MCF 10A (cell line): Measurements from ENCODE around the gene GNB3. TPM values are rescaled to one million over a fixed set of nuclear protein-coding genes. Genes with fewer than 3 reads are reported as not detected.

ENCODE experiments used
- BruUV-seq: library from RNA; stranded (reverse); fragments of 400-500 nt; replicated peaks from 2 replicates; lab custom pipeline; 2021; lab: Mats Ljungman, UMichigan
- CTCF ChIA-PET: fragments of 300-600 bp; sonication (Branson Sonifier 250); formaldehyde crosslinking; extraction: SDS; loops from one replicate; lab custom pipeline; 2021; ENCODE audit warnings: antibody characterized with exemption, inconsistent platforms; lab: Yijun Ruan, JAX
- POLR2A ChIA-PET: fragments of 300-600, 350-650 bp; sonication (Branson Sonifier 250); formaldehyde crosslinking; extraction: SDS; loops from one replicate; lab custom pipeline; 2020; ENCODE audit warnings: antibody characterized with exemption, inconsistent platforms; lab: Yijun Ruan, JAX
- DNase-seq: peaks from one replicate; pipeline ENCODE4 v3.0.0-alpha.2; 2018; ENCODE audit not compliant: unreplicated experiment
- H3K27ac Mint-ChIP-seq: one replicate; pipeline ENCODE4 v1.8.0; 2022; ENCODE audit warnings: mild to moderate bottlenecking, low read depth, mixed read lengths; ENCODE audit not compliant: unreplicated experiment
- H3K27me3 Mint-ChIP-seq: one replicate; pipeline ENCODE4 v1.8.0; 2022; ENCODE audit warnings: mixed read lengths; ENCODE audit not compliant: insufficient read depth, unreplicated experiment
- H3K36me3 Mint-ChIP-seq: one replicate; pipeline ENCODE4 v1.8.0; 2022; ENCODE audit warnings: mild to moderate bottlenecking, moderate library complexity, mixed read lengths; ENCODE audit not compliant: insufficient read depth, unreplicated experiment
- H3K4me1 Mint-ChIP-seq: one replicate; pipeline ENCODE4 v1.8.0; 2022; ENCODE audit warnings: mixed read lengths; ENCODE audit not compliant: insufficient read depth, unreplicated experiment
- H3K4me3 Mint-ChIP-seq: one replicate; pipeline ENCODE4 v1.8.0; 2022; ENCODE audit warnings: mild to moderate bottlenecking, moderate library complexity, mixed read lengths; ENCODE audit not compliant: unreplicated experiment
- H3K9me3 Mint-ChIP-seq: one replicate; pipeline ENCODE4 v1.8.0; 2022; ENCODE audit warnings: mixed read lengths; ENCODE audit not compliant: unreplicated experiment
- intact Hi-C: fragments of 100-400 bp; cut with micrococcal nuclease; formaldehyde crosslinking; loops from 2 replicates; pipeline ENCODE4 v1.14.1; 2022
- total RNA-seq: library from RNA; stranded (reverse); gene quantifications from 2 replicates; pipeline ENCODE4 v1.2.3, GENCODE V29; 2022
- TF ChIP-seq, protein P1 (sequence below): fragments of 200-600 bp; IDR thresholded peaks from one replicate; pipeline ENCODE4 v1.8.0; 2022; ENCODE audit warnings: antibody characterized with exemption, mild to moderate bottlenecking; ENCODE audit not compliant: unreplicated experiment

GNB3 gene
- total RNA-seq, 1 experiment from 2014 or later: not detected

DNA sequence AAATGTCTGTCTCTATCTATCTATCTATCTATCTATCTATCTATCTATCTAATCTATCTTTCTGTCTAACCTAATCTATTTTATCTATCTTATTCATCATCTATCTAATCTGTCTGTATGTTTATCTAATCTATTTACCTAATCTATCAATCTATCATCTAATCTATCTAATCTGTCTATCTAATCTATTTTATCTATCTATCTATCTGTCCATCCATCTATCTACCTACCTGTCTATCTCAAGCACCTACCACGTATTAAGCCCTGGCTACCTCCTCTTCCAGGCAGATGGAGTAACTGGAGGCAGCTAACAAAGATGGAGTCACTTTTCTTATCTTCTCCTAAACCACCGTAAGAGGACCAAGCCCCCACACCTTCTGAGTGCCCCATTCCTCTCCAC, 45.6 kb upstream of the GNB3 start:
- H3K4me3 Mint-ChIP-seq: no peak overlapping the region
- no peak overlapping the region for H3K27ac Mint-ChIP-seq
- CTCF ChIA-PET: interaction anchor here (0.7 to 1.8 kb wide), 3 partner anchors 16 to 26 kb away, joined by 3 to 4 read pairs (median 3); no protein-coding TSS in a partner anchor
- no peaks in the 10 kb centered on the region for H3K4me1 Mint-ChIP-seq
- BruUV-seq: no TSS peak
- no peak for DNase-seq
- intact Hi-C loops: no loop called here
- H3K36me3 Mint-ChIP-seq: no peaks in the 10 kb centered on the region
- no peaks in the 10 kb centered on the region for H3K9me3 Mint-ChIP-seq
- POLR2A ChIA-PET: no interaction called here
- H3K27me3 Mint-ChIP-seq: peaks cover 50% of the 10 kb centered on the region
- TF ChIP-seq, protein P1, sequence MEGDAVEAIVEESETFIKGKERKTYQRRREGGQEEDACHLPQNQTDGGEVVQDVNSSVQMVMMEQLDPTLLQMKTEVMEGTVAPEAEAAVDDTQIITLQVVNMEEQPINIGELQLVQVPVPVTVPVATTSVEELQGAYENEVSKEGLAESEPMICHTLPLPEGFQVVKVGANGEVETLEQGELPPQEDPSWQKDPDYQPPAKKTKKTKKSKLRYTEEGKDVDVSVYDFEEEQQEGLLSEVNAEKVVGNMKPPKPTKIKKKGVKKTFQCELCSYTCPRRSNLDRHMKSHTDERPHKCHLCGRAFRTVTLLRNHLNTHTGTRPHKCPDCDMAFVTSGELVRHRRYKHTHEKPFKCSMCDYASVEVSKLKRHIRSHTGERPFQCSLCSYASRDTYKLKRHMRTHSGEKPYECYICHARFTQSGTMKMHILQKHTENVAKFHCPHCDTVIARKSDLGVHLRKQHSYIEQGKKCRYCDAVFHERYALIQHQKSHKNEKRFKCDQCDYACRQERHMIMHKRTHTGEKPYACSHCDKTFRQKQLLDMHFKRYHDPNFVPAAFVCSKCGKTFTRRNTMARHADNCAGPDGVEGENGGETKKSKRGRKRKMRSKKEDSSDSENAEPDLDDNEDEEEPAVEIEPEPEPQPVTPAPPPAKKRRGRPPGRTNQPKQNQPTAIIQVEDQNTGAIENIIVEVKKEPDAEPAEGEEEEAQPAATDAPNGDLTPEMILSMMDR: no peak

DNA sequence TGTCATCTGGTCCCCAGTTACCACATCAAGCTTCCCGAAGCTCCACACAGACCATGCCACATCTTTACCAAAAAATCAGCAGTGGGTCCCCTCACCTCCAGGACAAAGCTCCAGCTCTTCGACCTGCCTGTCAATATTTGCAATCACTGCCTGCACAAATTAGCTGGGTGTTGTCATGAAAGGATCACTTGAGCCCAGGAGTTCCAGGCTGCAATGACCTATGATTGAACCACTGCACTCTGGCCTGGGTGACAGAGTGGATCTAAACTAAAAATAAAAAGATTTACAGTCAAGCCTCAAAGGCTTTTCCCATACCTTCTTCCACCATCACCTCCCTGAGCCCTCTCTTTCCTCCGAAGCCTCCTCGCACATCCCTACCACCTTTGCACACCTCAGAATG, 44.1 kb upstream of the GNB3 start:
- BruUV-seq: no TSS peak
- intact Hi-C loops: no loop called here
- Mint-ChIP-seq H3K27me3 (peaks cover 48% of the 10 kb centered on the region), H3K4me3 (no peak overlapping the region), H3K27ac (no peak overlapping the region), H3K36me3 (no peaks in the 10 kb centered on the region), H3K4me1 (no peaks in the 10 kb centered on the region), H3K9me3 (no peaks in the 10 kb centered on the region)
- POLR2A ChIA-PET: no interaction called here
- CTCF ChIA-PET: interaction anchor here (0.7 to 1.8 kb wide), 3 partner anchors 18 to 115 kb away, joined by 3 to 4 read pairs (median 4); no protein-coding TSS in a partner anchor
- TF ChIP-seq, protein P1: no peak
- DNase-seq: no peak

DNA sequence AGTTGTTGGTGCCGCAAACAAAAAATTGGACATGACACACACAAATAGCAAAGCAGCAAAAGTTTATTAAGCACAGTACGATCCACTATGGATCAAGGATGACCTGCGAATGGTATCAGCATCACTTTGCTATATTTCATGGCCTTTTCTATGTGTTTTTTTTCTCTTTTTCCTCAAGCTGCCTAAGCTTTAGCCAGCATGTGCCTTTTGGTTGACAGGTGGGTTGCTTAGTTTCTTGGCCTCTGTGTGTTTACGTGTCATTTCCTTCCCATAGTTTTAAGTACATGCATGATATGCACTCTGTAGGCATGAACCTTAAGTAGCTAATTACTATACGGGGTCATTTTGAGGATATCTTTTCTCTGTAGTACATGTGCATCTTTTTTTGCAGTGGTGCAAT, 41.6 kb upstream of the GNB3 start:
- CTCF ChIA-PET: interaction anchor here (0.6 to 1.0 kb wide), 4 partner anchors 9 to 180 kb away, joined by 4 to 5 read pairs (median 4); no protein-coding TSS in a partner anchor

DNA sequence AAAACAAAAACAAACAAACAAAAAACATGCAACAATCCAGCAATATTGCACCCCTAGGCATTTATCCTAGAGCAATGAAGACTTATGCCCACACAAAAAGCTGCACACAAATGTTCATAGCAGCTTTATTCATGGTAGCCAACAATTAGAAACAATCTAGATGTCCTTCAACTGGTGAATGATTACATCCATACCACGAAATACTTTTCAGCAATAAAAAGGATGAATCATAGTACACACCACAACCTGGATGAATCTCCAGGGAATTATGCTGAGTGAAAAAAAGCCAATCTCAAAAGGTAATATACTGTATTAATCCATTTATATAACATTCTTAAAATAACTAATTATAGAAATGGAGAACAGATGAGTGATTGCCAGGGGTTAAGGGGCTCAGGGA, 33.6 kb upstream of the GNB3 start:
- no peak for DNase-seq
- no peak overlapping the region for H3K4me3 Mint-ChIP-seq
- TF ChIP-seq, protein P1: no peak
- intact Hi-C loops: no loop called here
- H3K27ac Mint-ChIP-seq: no peak overlapping the region
- no TSS peak for BruUV-seq
- ChIA-PET POLR2A (no interaction called here), CTCF (interaction anchor here (1.8 kb wide), 1 partner anchor 18 kb away, joined by 5 read pairs; no protein-coding TSS in a partner anchor)
- H3K36me3 Mint-ChIP-seq: no peaks in the 10 kb centered on the region
- no peaks in the 10 kb centered on the region for H3K4me1 Mint-ChIP-seq
- H3K27me3 Mint-ChIP-seq: peaks cover 25% of the 10 kb centered on the region
- H3K9me3 Mint-ChIP-seq: no peaks in the 10 kb centered on the region

More for the DNA sequence above, 41.6 kb upstream of the GNB3 start:
- intact Hi-C loops: no loop called here
- DNase-seq: no peak
- POLR2A ChIA-PET: no interaction called here
- TF ChIP-seq, protein P1: no peak
- Mint-ChIP-seq H3K4me1 (no peaks in the 10 kb centered on the region), H3K36me3 (no peaks in the 10 kb centered on the region), H3K4me3 (no peak overlapping the region), H3K9me3 (no peaks in the 10 kb centered on the region), H3K27me3 (peaks cover 26% of the 10 kb centered on the region), H3K27ac (no peak overlapping the region)
- no TSS peak for BruUV-seq
